ENCODE measurements around the gene NECTIN4. TPM values are rescaled to one million over a fixed set of nuclear protein-coding genes. Genes with fewer than 3 reads are reported as not detected.
A peak's percentile ranks its signal among the peaks of the same experiment; 100 is the strongest.
"Not testable (repeated sequence)": the region's sequence is repeated elsewhere in the genome, so short reads cannot be mapped to it uniquely, and the experiment has no call there.

The NECTIN4 gene
- total and polyA plus RNA-seq, 2 donors = 5.0 to 12.2 TPM

GRCh38 chr1:161031874-161032273 is 57.5 kb downstream of the NECTIN4 start:
- Histone ChIP-seq H3K4me1 (ENCODE audit: insufficient read depth) (no peaks in the 10 kb centered on the region), H3K36me3 (ENCODE audit: insufficient read depth) (no peaks in the 10 kb centered on the region), H3K4me3 (ENCODE audit: low read depth, low read length) (no peak overlapping the region), H3K27ac (ENCODE audit: low read depth) (no peak overlapping the region)
- WGBS = 75% methylated on average over 2 of the region's 2 CpGs
- no peak for DNase-seq (ENCODE audit: extremely low spot score)

GRCh38 chr1:161029466-161029865 is 59.9 kb downstream of the NECTIN4 start:
- H3K4me1 ChIP-seq (ENCODE audit: insufficient read depth); DNase-seq (ENCODE audit: extremely low spot score); H3K36me3 ChIP-seq (ENCODE audit: insufficient read depth); H3K27ac ChIP-seq (ENCODE audit: low read depth); H3K4me3 ChIP-seq (ENCODE audit: low read depth, low read length): not testable (repeated sequence)
- WGBS = 95% methylated on average over 32 of the region's 32 CpGs

GRCh38 chr1:161026954-161027353 is 62.4 kb downstream of the NECTIN4 start:
- not testable (repeated sequence) for H3K27ac ChIP-seq (ENCODE audit: low read depth); H3K36me3 ChIP-seq (ENCODE audit: insufficient read depth); H3K4me3 ChIP-seq (ENCODE audit: low read depth, low read length); DNase-seq (ENCODE audit: extremely low spot score); H3K4me1 ChIP-seq (ENCODE audit: insufficient read depth)
- 56% methylated on average over 1 of the region's 1 CpG for WGBS

GRCh38 chr1:161022432-161022831 is 66.9 kb downstream of the NECTIN4 start:
- H3K4me3 ChIP-seq (ENCODE audit: low read depth, low read length); H3K4me1 ChIP-seq (ENCODE audit: insufficient read depth); H3K36me3 ChIP-seq (ENCODE audit: insufficient read depth); DNase-seq (ENCODE audit: extremely low spot score); H3K27ac ChIP-seq (ENCODE audit: low read depth): not testable (repeated sequence)
- WGBS = 87% methylated on average over 12 of the region's 12 CpGs

GRCh38 chr1:161021970-161022353 is 67.4 kb downstream of the NECTIN4 start:
- H3K36me3 ChIP-seq (ENCODE audit: insufficient read depth) = no peaks in the 10 kb centered on the region
- H3K4me3 ChIP-seq (ENCODE audit: low read depth, low read length) = no peak overlapping the region

GRCh38 chr1:161021165-161021969 is 68.0 kb downstream of the NECTIN4 start:
- Histone ChIP-seq H3K4me3 (ENCODE audit: low read depth, low read length) (peak overlapping the region; percentile 39), H3K4me1 (ENCODE audit: insufficient read depth) (no peaks in the 10 kb centered on the region), H3K36me3 (ENCODE audit: insufficient read depth) (no peaks in the 10 kb centered on the region), H3K27ac (ENCODE audit: low read depth) (peak overlapping the region; percentile 61)
- WGBS = 14% methylated on average over 34 of the region's 34 CpGs
- DNase-seq (ENCODE audit: extremely low spot score) = peak; percentile 83

More at GRCh38 chr1:161021970-161022353, 67.4 kb downstream of the NECTIN4 start:
- Histone ChIP-seq H3K4me1 (ENCODE audit: insufficient read depth) (no peaks in the 10 kb centered on the region), H3K27ac (ENCODE audit: low read depth) (peak overlapping the region; percentile 61)
- DNase-seq (ENCODE audit: extremely low spot score) = no peak
- 72% methylated on average over 2 of the region's 2 CpGs for WGBS

Small RNA genes within 50 kb of the gene (small RNA-seq; reads per million reads assigned to genes)
- not detected for gene AL591806.2

Other genes with a start within 250 kb of the NECTIN4 start
- gene CD244, start 226.7 kb downstream of the NECTIN4 start, total RNA-seq = 0.21 TPM
- gene CD244, start 226.7 kb downstream of the NECTIN4 start, polyA plus RNA-seq = 0.89 TPM
- gene ITLN1, start 204.4 kb downstream of the NECTIN4 start, total RNA-seq = 3.4 TPM
- 0.56 TPM for gene ITLN1, start 204.4 kb downstream of the NECTIN4 start, polyA plus RNA-seq
- not detected for gene ITLN2, start 134.7 kb downstream of the NECTIN4 start, total RNA-seq
- 0.37 TPM for gene ITLN2, start 134.7 kb downstream of the NECTIN4 start, polyA plus RNA-seq
- 35.2 TPM for gene F11R, start 68.4 kb downstream of the NECTIN4 start, total RNA-seq
- 23.4 TPM for gene F11R, start 68.4 kb downstream of the NECTIN4 start, polyA plus RNA-seq
- gene TSTD1, start 50.6 kb downstream of the NECTIN4 start, total RNA-seq = 23.1 TPM
- 36.7 TPM for gene TSTD1, start 50.6 kb downstream of the NECTIN4 start, polyA plus RNA-seq
- 46.7 TPM for gene USF1, start 43.6 kb downstream of the NECTIN4 start, total RNA-seq
- 55.9 TPM for gene USF1, start 43.6 kb downstream of the NECTIN4 start, polyA plus RNA-seq
- gene ARHGAP30, start 19.7 kb downstream of the NECTIN4 start, total RNA-seq = 2.9 TPM
- gene ARHGAP30, start 19.7 kb downstream of the NECTIN4 start, polyA plus RNA-seq = 5.1 TPM
- 1.3 TPM for gene KLHDC9, start 8.8 kb upstream of the NECTIN4 start, total RNA-seq
- 8.4 TPM for gene KLHDC9, start 8.8 kb upstream of the NECTIN4 start, polyA plus RNA-seq
- 9.8 TPM for gene PFDN2, start 28.5 kb upstream of the NECTIN4 start, total RNA-seq
- 108 TPM for gene PFDN2, start 28.5 kb upstream of the NECTIN4 start, polyA plus RNA-seq
- 18.9 TPM for gene NIT1, start 28.5 kb upstream of the NECTIN4 start, total RNA-seq
- 49.5 TPM for gene NIT1, start 28.5 kb upstream of the NECTIN4 start, polyA plus RNA-seq
- gene DEDD, start 43.1 kb upstream of the NECTIN4 start, total RNA-seq = 16.9 TPM
- gene DEDD, start 43.1 kb upstream of the NECTIN4 start, polyA plus RNA-seq = 43.0 TPM
- gene UFC1, start 64.4 kb upstream of the NECTIN4 start, total RNA-seq = 82.4 TPM
- 119 TPM for gene UFC1, start 64.4 kb upstream of the NECTIN4 start, polyA plus RNA-seq
- 12.5 TPM for gene USP21, start 69.9 kb upstream of the NECTIN4 start, total RNA-seq
- gene USP21, start 69.9 kb upstream of the NECTIN4 start, polyA plus RNA-seq = 28.4 TPM
- gene PPOX, start 76.9 kb upstream of the NECTIN4 start, total RNA-seq = 13.9 TPM
- gene PPOX, start 76.9 kb upstream of the NECTIN4 start, polyA plus RNA-seq = 25.9 TPM
- 15.3 TPM for gene B4GALT3, start 87.9 kb upstream of the NECTIN4 start, total RNA-seq
- 21.5 TPM for gene B4GALT3, start 87.9 kb upstream of the NECTIN4 start, polyA plus RNA-seq
- 4.4 TPM for gene ADAMTS4, start 109.5 kb upstream of the NECTIN4 start, total RNA-seq
- 19.6 TPM for gene ADAMTS4, start 109.5 kb upstream of the NECTIN4 start, polyA plus RNA-seq
- gene NDUFS2, start 112.8 kb upstream of the NECTIN4 start, total RNA-seq = 71.9 TPM
- 100 TPM for gene NDUFS2, start 112.8 kb upstream of the NECTIN4 start, polyA plus RNA-seq
- 15.9 TPM for gene FCER1G, start 125.7 kb upstream of the NECTIN4 start, total RNA-seq
- gene FCER1G, start 125.7 kb upstream of the NECTIN4 start, polyA plus RNA-seq = 161 TPM
- not detected for gene APOA2, start 134.1 kb upstream of the NECTIN4 start, total RNA-seq
- gene APOA2, start 134.1 kb upstream of the NECTIN4 start, polyA plus RNA-seq = 5.4 TPM
- 6.0 TPM for gene TOMM40L, start 136.5 kb upstream of the NECTIN4 start, total RNA-seq
- 14.3 TPM for gene TOMM40L, start 136.5 kb upstream of the NECTIN4 start, polyA plus RNA-seq
- gene NR1I3, start 148.6 kb upstream of the NECTIN4 start, total RNA-seq = not detected
- 0.27 TPM for gene NR1I3, start 148.6 kb upstream of the NECTIN4 start, polyA plus RNA-seq
- 22.8 TPM for gene PCP4L1, start 169.2 kb upstream of the NECTIN4 start, total RNA-seq
- 39.2 TPM for gene PCP4L1, start 169.2 kb upstream of the NECTIN4 start, polyA plus RNA-seq
- 27.1 TPM for gene MPZ, start 220.4 kb upstream of the NECTIN4 start, total RNA-seq
- gene MPZ, start 220.4 kb upstream of the NECTIN4 start, polyA plus RNA-seq = 10.2 TPM
- 29.4 TPM for gene SDHC, start 224.8 kb upstream of the NECTIN4 start, total RNA-seq
- gene SDHC, start 224.8 kb upstream of the NECTIN4 start, polyA plus RNA-seq = 160 TPM

Data from urinary bladder (tissue), 4 donors.